ENCODE measurements around the gene MNAT1. TPM values are rescaled to one million over a fixed set of nuclear protein-coding genes. Genes with fewer than 3 reads are reported as not detected.

MNAT1 gene
- total RNA-seq, 1 donor from 2014 or later = 75.4 TPM

GRCh38 chr14:60904381-60904780 is 169.8 kb downstream of the MNAT1 start:
- H3K4me3 ChIP-seq (ENCODE audit: low read depth, low read length) = no peak overlapping the region
- TF ChIP-seq, protein P1, sequence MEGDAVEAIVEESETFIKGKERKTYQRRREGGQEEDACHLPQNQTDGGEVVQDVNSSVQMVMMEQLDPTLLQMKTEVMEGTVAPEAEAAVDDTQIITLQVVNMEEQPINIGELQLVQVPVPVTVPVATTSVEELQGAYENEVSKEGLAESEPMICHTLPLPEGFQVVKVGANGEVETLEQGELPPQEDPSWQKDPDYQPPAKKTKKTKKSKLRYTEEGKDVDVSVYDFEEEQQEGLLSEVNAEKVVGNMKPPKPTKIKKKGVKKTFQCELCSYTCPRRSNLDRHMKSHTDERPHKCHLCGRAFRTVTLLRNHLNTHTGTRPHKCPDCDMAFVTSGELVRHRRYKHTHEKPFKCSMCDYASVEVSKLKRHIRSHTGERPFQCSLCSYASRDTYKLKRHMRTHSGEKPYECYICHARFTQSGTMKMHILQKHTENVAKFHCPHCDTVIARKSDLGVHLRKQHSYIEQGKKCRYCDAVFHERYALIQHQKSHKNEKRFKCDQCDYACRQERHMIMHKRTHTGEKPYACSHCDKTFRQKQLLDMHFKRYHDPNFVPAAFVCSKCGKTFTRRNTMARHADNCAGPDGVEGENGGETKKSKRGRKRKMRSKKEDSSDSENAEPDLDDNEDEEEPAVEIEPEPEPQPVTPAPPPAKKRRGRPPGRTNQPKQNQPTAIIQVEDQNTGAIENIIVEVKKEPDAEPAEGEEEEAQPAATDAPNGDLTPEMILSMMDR (conservative IDR thresholded peaks at IDR 0.05; ENCODE audit: low read depth, low read length) = no peak
- DNase-seq (ENCODE audit: low read depth) = no peak

DNA sequence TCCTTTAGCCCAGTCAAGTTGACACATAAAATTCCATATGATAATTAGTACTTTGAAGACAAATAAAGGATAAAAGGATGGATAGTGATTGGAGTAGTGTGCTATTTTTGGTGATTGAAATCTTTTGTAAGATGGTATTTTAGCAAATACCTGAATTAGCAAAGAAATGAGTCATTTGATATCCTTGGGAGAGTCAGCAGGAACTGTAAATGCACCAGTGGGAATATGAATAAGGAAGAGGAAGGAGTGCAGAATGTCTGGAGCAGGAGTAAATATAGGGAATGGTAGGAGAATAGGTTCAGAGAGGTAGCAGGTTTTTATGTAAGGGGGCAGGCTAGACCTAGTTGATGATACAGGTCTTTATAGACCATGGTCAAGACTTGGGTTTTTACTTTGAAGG is 171.4 kb downstream of the MNAT1 start:
- TF ChIP-seq, protein P1 (conservative IDR thresholded peaks at IDR 0.05; ENCODE audit: low read depth, low read length) = no peak
- no peak for DNase-seq (ENCODE audit: low read depth)
- no peak overlapping the region for H3K4me3 ChIP-seq (ENCODE audit: low read depth, low read length)

GRCh38 chr14:60915781-60916180 is 181.2 kb downstream of the MNAT1 start:
- no peak for DNase-seq (ENCODE audit: low read depth)
- no peak overlapping the region for H3K4me3 ChIP-seq (ENCODE audit: low read depth, low read length)
- TF ChIP-seq, protein P1 (conservative IDR thresholded peaks at IDR 0.05; ENCODE audit: low read depth, low read length) = no peak

DNA sequence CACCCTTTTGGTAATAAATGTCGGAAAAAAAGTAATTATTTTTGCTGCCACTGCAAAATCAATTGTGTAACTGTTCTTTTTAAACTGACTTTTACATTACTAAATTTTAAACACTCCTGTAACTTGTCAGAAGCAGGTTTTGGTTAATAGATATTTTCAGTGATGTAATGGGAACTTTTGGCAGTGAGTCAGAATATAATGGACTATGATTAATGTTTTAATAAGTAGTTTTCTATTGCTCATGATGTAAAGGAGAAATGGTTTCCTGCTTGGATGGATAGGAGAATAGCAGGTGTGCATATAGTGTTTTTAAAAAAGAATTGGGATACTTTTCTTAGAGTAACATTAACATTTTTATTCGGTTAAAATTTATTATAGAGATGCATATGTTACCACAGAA is 187.5 kb downstream of the MNAT1 start:
- TF ChIP-seq, protein P1 (conservative IDR thresholded peaks at IDR 0.05; ENCODE audit: low read depth, low read length) = no peak
- H3K4me3 ChIP-seq (ENCODE audit: low read depth, low read length) = no peak overlapping the region
- no peak for DNase-seq (ENCODE audit: low read depth)

- DNase-seq (ENCODE audit: low read depth) = no peak
- no peak overlapping the region for H3K4me3 ChIP-seq (ENCODE audit: low read depth, low read length)
- TF ChIP-seq, protein P1 (conservative IDR thresholded peaks at IDR 0.05; ENCODE audit: low read depth, low read length) = no peak
These were observed 190.7 kb downstream of the MNAT1 start for GRCh38 chr14:60925286-60925685.

- TF ChIP-seq, protein P1 (conservative IDR thresholded peaks at IDR 0.05; ENCODE audit: low read depth, low read length) = no peak
- no peak overlapping the region for H3K4me3 ChIP-seq (ENCODE audit: low read depth, low read length)
- DNase-seq (ENCODE audit: low read depth) = no peak
These were observed 191.4 kb downstream of the MNAT1 start for GRCh38 chr14:60926002-60926401.

- no peak for DNase-seq (ENCODE audit: low read depth)
- no peak overlapping the region for H3K4me3 ChIP-seq (ENCODE audit: low read depth, low read length)
- TF ChIP-seq, protein P1 (conservative IDR thresholded peaks at IDR 0.05; ENCODE audit: low read depth, low read length) = no peak
These were observed 196.7 kb downstream of the MNAT1 start for GRCh38 chr14:60931218-60931617.

Data from epithelial cell of proximal tubule (primary cell).